Liver (tissue), 3 donors: ENCODE results near the gene GABBR2.

ENCODE experiments used
- EGR1 ChIP-seq, 2 donors: IDR thresholded peaks; 2 replicates each; pipeline ENCODE4 v1.6.1; 2016 to 2018; ENCODE audit warnings: antibody characterized with exemption in 2 of 2, low read depth in 2 of 2
- GABPA ChIP-seq, 2 donors: IDR thresholded peaks in 1 of 2; conservative IDR thresholded peaks in 1 of 2; 2 replicates each; pipeline ENCODE4 v1.6.1; 2016; ENCODE audit warnings: antibody characterized with exemption in 2 of 2, mild to moderate bottlenecking in 1 of 2, moderate library complexity in 1 of 2
- NR2F2 ChIP-seq: IDR thresholded peaks from 2 replicates; pipeline ENCODE4 v1.6.1; 2016; ENCODE audit warnings: antibody characterized with exemption
- TAF1 ChIP-seq: conservative IDR thresholded peaks from 2 replicates; pipeline ENCODE4 v1.6.1; 2016; ENCODE audit warnings: antibody characterized with exemption, mild to moderate bottlenecking
- TF ChIP-seq, protein P1 (sequence below): fragments of 150-350 bp; IDR thresholded peaks from 2 replicates; pipeline ENCODE4 v1.5.1; 2017; ENCODE audit warnings: improper control_type of control experiment, low read depth, low read length; ENCODE audit not compliant: missing input control
- TF ChIP-seq, protein P2 (sequence below): IDR thresholded peaks from 2 replicates; pipeline ENCODE4 v1.6.1; 2016; ENCODE audit warnings: antibody characterized with exemption, mild to moderate bottlenecking
- TF ChIP-seq, protein P3 (sequence below): IDR thresholded peaks from 2 replicates; pipeline ENCODE4 v1.6.1; 2016; ENCODE audit warnings: antibody characterized with exemption
- donor health status: healthy.
- donor health status: healthy.

DNA sequence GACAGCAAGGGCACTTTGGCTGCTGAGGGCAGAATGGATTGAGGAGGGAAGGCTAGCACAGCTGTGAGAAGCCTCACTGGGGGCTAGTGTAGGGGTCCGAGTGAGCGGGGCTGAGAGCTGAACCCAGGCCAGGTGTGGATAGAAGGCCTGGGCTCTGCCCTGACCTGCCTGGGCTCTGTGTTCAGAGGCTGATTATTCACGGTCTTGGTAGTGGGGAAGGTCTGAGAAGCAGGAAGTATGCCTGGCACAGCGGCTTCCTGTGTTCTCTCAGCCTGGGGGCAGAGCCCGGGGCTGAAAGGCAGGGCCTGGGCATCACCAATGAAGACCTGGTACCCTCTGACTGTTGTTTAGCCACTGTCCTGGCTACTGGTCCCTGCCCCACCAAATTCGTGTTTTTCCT lies 316.9 kb downstream of the GABBR2 start:
- TF ChIP-seq, protein P1, sequence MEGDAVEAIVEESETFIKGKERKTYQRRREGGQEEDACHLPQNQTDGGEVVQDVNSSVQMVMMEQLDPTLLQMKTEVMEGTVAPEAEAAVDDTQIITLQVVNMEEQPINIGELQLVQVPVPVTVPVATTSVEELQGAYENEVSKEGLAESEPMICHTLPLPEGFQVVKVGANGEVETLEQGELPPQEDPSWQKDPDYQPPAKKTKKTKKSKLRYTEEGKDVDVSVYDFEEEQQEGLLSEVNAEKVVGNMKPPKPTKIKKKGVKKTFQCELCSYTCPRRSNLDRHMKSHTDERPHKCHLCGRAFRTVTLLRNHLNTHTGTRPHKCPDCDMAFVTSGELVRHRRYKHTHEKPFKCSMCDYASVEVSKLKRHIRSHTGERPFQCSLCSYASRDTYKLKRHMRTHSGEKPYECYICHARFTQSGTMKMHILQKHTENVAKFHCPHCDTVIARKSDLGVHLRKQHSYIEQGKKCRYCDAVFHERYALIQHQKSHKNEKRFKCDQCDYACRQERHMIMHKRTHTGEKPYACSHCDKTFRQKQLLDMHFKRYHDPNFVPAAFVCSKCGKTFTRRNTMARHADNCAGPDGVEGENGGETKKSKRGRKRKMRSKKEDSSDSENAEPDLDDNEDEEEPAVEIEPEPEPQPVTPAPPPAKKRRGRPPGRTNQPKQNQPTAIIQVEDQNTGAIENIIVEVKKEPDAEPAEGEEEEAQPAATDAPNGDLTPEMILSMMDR: no peak
- TF ChIP-seq EGR1 (IDR thresholded peaks at IDR 0.05; ENCODE audit: low read depth in 2 of 2) (no peak), TAF1 (no peak), GABPA (IDR thresholded peaks at IDR 0.05 in 1 of 2, conservative IDR thresholded peaks at IDR 0.05 in 1 of 2) (no peak), NR2F2 (no peak)
- TF ChIP-seq, protein P2, sequence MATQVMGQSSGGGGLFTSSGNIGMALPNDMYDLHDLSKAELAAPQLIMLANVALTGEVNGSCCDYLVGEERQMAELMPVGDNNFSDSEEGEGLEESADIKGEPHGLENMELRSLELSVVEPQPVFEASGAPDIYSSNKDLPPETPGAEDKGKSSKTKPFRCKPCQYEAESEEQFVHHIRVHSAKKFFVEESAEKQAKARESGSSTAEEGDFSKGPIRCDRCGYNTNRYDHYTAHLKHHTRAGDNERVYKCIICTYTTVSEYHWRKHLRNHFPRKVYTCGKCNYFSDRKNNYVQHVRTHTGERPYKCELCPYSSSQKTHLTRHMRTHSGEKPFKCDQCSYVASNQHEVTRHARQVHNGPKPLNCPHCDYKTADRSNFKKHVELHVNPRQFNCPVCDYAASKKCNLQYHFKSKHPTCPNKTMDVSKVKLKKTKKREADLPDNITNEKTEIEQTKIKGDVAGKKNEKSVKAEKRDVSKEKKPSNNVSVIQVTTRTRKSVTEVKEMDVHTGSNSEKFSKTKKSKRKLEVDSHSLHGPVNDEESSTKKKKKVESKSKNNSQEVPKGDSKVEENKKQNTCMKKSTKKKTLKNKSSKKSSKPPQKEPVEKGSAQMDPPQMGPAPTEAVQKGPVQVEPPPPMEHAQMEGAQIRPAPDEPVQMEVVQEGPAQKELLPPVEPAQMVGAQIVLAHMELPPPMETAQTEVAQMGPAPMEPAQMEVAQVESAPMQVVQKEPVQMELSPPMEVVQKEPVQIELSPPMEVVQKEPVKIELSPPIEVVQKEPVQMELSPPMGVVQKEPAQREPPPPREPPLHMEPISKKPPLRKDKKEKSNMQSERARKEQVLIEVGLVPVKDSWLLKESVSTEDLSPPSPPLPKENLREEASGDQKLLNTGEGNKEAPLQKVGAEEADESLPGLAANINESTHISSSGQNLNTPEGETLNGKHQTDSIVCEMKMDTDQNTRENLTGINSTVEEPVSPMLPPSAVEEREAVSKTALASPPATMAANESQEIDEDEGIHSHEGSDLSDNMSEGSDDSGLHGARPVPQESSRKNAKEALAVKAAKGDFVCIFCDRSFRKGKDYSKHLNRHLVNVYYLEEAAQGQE: no peak
- TF ChIP-seq, protein P3, sequence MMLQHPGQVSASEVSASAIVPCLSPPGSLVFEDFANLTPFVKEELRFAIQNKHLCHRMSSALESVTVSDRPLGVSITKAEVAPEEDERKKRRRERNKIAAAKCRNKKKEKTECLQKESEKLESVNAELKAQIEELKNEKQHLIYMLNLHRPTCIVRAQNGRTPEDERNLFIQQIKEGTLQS: no peak
